Vagina (tissue), 2 donors: ENCODE measurements around the gene CORIN.

ENCODE experiments used
- POLR2A ChIP-seq, 2 donors: fragments of 450-650 bp; IDR thresholded peaks; one replicate each; pipeline ENCODE4 v1.6.1; 2017; ENCODE audit warnings: antibody characterized with exemption in 2 of 2, mild to moderate bottlenecking in 2 of 2, moderate library complexity in 2 of 2
- POLR2AphosphoS5 ChIP-seq, 2 donors: sonication (generic); formaldehyde crosslinking; IDR thresholded peaks; one replicate each; pipeline ENCODE4 v1.9.0; 2017; ENCODE audit warnings: antibody characterized with exemption in 2 of 2, mild to moderate bottlenecking in 2 of 2, low read depth in 1 of 2; ENCODE audit not compliant: insufficient read depth in 1 of 2

DNA sequence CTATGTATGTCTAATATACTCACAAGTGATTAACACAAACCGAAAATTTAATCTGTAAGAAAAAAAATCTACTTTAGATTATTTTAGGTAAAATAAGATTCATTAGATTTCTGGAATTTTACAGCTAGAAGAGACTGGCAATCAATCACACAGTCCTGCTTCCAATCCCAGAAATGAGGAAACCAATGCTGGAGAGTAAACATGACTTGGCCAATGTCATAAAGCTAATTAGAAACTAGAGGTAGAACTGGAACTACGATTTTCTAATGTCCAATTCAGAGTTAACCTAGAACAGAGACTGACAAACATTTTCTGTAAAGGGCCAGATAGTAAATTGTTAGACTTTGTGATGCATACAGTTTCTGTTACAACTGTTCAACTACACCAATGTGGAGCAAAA, 123.6 kb downstream of the CORIN start:
- TF ChIP-seq POLR2A (IDR thresholded peaks at IDR 0.05) (no peak), POLR2AphosphoS5 (IDR thresholded peaks at IDR 0.05; ENCODE audit: insufficient read depth in 1 of 2, low read depth in 1 of 2) (no peak)
